PC-9 (cell line): ENCODE data around the gene BCL2L11. TPM values are rescaled to one million over a fixed set of nuclear protein-coding genes. Genes with fewer than 3 reads are reported as not detected.

Experiments used
- BruUV-seq: library from RNA; stranded (reverse); fragments of 400-500 nt; replicated peaks from 2 replicates; lab custom pipeline; 2021; lab: Mats Ljungman, UMichigan
- CTCF ChIA-PET: fragments of 300-600 bp; sonication (Branson Sonifier 250); formaldehyde crosslinking; loops from one replicate; lab custom pipeline; 2022; ENCODE audit warnings: antibody characterized with exemption; lab: Charles Lee
- POLR2A ChIA-PET: fragments of 300-600 bp; sonication (Branson Sonifier 250); formaldehyde crosslinking; loops from one replicate; lab custom pipeline; 2022; ENCODE audit warnings: antibody characterized with exemption; ENCODE audit not compliant: unreplicated experiment; lab: Charles Lee
- DNase-seq, 2 experiments: peaks; one replicate each; pipeline versions ENCODE4 v3.0.0 to v3.0.0-alpha.2; 2015 to 2022; ENCODE audit warnings: mixed read lengths in 1 of 2
- H2AFZ ChIP-seq: fragments of 200-600 bp; sonication (generic); 2 replicates; pipeline ENCODE4 v1.8.1; 2017; ENCODE audit warnings: antibody characterized with exemption
- H3F3A ChIP-seq: fragments of 200-600 bp; sonication (generic); 2 replicates; pipeline ENCODE4 v1.8.1; 2017; ENCODE audit warnings: antibody characterized with exemption, mild to moderate bottlenecking, low read depth; ENCODE audit not compliant: insufficient read depth
- H3K27ac ChIP-seq: fragments of 200-600 bp; sonication (generic); 2 replicates; pipeline ENCODE4 v1.6.1; 2016; ENCODE audit warnings: mixed run types
- H3K27me3 ChIP-seq: fragments of 200-600 bp; sonication (generic); 2 replicates; pipeline ENCODE4 v1.6.1; 2016; ENCODE audit warnings: low read depth, mixed run types; ENCODE audit not compliant: insufficient read depth
- H3K36me3 ChIP-seq: fragments of 200-600 bp; sonication (generic); 2 replicates; pipeline ENCODE4 v1.6.1; 2016; ENCODE audit warnings: low read depth, mixed run types
- H3K4me1 ChIP-seq: fragments of 200-600 bp; sonication (generic); replicated peaks from 2 replicates; pipeline ENCODE4 v1.6.1; 2016; ENCODE audit warnings: mixed run types; ENCODE audit not compliant: insufficient read depth
- H3K4me2 ChIP-seq: fragments of 200-600 bp; sonication (generic); 2 replicates; pipeline ENCODE4 v1.6.1; 2017; ENCODE audit warnings: mixed run types
- H3K4me3 ChIP-seq: fragments of 200-600 bp; sonication (generic); 2 replicates; pipeline ENCODE4 v1.6.1; 2016; ENCODE audit warnings: mixed run types
- H3K79me2 ChIP-seq: fragments of 200-600 bp; sonication (generic); 2 replicates; pipeline ENCODE4 v1.6.1; 2017; ENCODE audit warnings: low read depth, mixed run types
- H3K9me2 ChIP-seq: fragments of 200-600 bp; sonication (generic); 2 replicates; pipeline ENCODE4 v1.8.1; 2017; ENCODE audit warnings: mild to moderate bottlenecking; ENCODE audit not compliant: insufficient read depth
- H3K9me3 ChIP-seq: fragments of 200-600 bp; sonication (generic); 2 replicates; pipeline ENCODE4 v1.8.1; 2016; ENCODE audit warnings: low read depth; ENCODE audit not compliant: insufficient read depth
- H4K20me1 ChIP-seq: fragments of 200-600 bp; sonication (generic); 2 replicates; pipeline ENCODE4 v1.8.1; 2017; ENCODE audit not compliant: insufficient read depth
- EZH2 ChIP-seq: fragments of 200-600 bp; sonication (generic); IDR thresholded peaks from 2 replicates; pipeline ENCODE4 v1.8.0; 2017; ENCODE audit warnings: antibody characterized with exemption, low read depth
- intact Hi-C: fragments of 100-400 bp; cut with micrococcal nuclease; formaldehyde crosslinking; loops from one replicate; pipeline ENCODE4 v1.10.0; 2022; ENCODE audit not compliant: unreplicated experiment
- total RNA-seq: library from RNA; stranded (reverse); gene quantifications from 2 replicates; pipeline ENCODE4 v1.2.3, GENCODE V29; 2021
- TF ChIP-seq, protein P1 (sequence below): fragments of 200-600 bp; sonication (generic); conservative IDR thresholded peaks from 2 replicates; pipeline ENCODE4 v1.6.1; 2017; ENCODE audit warnings: mixed run types, antibody characterized with exemption, mild to moderate bottlenecking, moderate library complexity

BCL2L11 gene
- total RNA-seq, 1 experiment from 2014 or later = 17.0 TPM

- peaks cover under 1% of the 10 kb centered on the region; the same call in 1 of the 2 replicates for H3K4me1 ChIP-seq
- H3F3A ChIP-seq = peaks cover 4% of the 10 kb centered on the region; the same call in 1 of the 2 replicates
- H2AFZ ChIP-seq = no peak overlapping the region
- ChIA-PET POLR2A (no interaction called here), CTCF (no interaction called here)
- DNase-seq = no peak
- intact Hi-C loops = no loop called here
- no peak overlapping the region for H3K4me2 ChIP-seq
- H3K4me3 ChIP-seq = no peak overlapping the region
- BruUV-seq = no TSS peak
- H3K27me3 ChIP-seq = no peaks in the 10 kb centered on the region
- H3K36me3 ChIP-seq = peaks cover 11% of the 10 kb centered on the region; the same call in 1 of the 2 replicates
- no peaks in the 10 kb centered on the region for H3K9me2 ChIP-seq
- no peaks in the 10 kb centered on the region for H3K9me3 ChIP-seq
- peaks cover 10% of the 10 kb centered on the region; the same call in 1 of the 2 replicates for H3K79me2 ChIP-seq
- TF ChIP-seq EZH2 = no peak
- TF ChIP-seq, protein P1, sequence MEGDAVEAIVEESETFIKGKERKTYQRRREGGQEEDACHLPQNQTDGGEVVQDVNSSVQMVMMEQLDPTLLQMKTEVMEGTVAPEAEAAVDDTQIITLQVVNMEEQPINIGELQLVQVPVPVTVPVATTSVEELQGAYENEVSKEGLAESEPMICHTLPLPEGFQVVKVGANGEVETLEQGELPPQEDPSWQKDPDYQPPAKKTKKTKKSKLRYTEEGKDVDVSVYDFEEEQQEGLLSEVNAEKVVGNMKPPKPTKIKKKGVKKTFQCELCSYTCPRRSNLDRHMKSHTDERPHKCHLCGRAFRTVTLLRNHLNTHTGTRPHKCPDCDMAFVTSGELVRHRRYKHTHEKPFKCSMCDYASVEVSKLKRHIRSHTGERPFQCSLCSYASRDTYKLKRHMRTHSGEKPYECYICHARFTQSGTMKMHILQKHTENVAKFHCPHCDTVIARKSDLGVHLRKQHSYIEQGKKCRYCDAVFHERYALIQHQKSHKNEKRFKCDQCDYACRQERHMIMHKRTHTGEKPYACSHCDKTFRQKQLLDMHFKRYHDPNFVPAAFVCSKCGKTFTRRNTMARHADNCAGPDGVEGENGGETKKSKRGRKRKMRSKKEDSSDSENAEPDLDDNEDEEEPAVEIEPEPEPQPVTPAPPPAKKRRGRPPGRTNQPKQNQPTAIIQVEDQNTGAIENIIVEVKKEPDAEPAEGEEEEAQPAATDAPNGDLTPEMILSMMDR = no peak
- no peak overlapping the region for H3K27ac ChIP-seq
- peaks cover 10% of the 10 kb centered on the region for H4K20me1 ChIP-seq
Measured at GRCh38 chr2:111161971-111162370, 41.3 kb downstream of the BCL2L11 start.

GRCh38 chr2:111162718-111163331 is 42.1 kb downstream of the BCL2L11 start:
- TF ChIP-seq, protein P1 = no peak
- no peak for TF ChIP-seq EZH2
- POLR2A ChIA-PET = no interaction called here
- H3F3A ChIP-seq = peaks cover 4% of the 10 kb centered on the region; the same call in 1 of the 2 replicates
- no peak overlapping the region for H3K4me2 ChIP-seq
- no peak overlapping the region for H3K27ac ChIP-seq
- H3K36me3 ChIP-seq = peaks cover 11% of the 10 kb centered on the region; the same call in 1 of the 2 replicates
- no peaks in the 10 kb centered on the region for H3K9me2 ChIP-seq
- no peak overlapping the region for H3K4me3 ChIP-seq
- DNase-seq = no peak
- no peaks in the 10 kb centered on the region for H3K27me3 ChIP-seq
- intact Hi-C loops = no loop called here
- BruUV-seq = no TSS peak
- H3K9me3 ChIP-seq = no peaks in the 10 kb centered on the region
- no peak overlapping the region for H2AFZ ChIP-seq
- CTCF ChIA-PET = no interaction called here
- peaks cover 9% of the 10 kb centered on the region for H3K4me1 ChIP-seq
- H3K79me2 ChIP-seq = peaks cover 6% of the 10 kb centered on the region; the same call in 1 of the 2 replicates
- H4K20me1 ChIP-seq = peaks cover 10% of the 10 kb centered on the region

DNA sequence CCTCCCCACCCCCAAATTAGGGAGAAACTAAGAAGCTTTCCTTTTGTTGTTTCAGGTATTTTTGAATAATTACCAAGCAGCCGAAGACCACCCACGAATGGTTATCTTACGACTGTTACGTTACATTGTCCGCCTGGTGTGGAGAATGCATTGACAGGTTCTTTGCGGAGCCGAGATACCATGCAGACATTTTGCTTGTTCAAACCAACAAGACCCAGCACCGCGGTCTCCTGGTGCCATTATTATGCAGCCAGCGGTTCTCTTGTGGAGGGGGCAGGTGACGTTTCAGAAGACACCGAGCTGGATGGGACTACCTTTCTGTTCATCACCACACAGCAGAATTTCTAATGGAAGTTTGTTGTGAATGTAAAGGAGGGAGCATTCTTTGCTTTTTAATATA is 43.4 kb downstream of the BCL2L11 start:
- CTCF ChIA-PET = no interaction called here
- Histone ChIP-seq H3K9me3 (no peaks in the 10 kb centered on the region), H3F3A (peaks cover 15% of the 10 kb centered on the region), H3K9me2 (no peaks in the 10 kb centered on the region), H3K27me3 (no peaks in the 10 kb centered on the region), H3K79me2 (peaks cover 1% of the 10 kb centered on the region; the same call in 1 of the 2 replicates), H3K4me1 (peaks cover 21% of the 10 kb centered on the region), H3K36me3 (peaks cover 6% of the 10 kb centered on the region; the same call in 1 of the 2 replicates), H3K4me2 (no peak overlapping the region), H2AFZ (no peak overlapping the region), H3K27ac (no peak overlapping the region), H3K4me3 (no peak overlapping the region), H4K20me1 (peaks cover 6% of the 10 kb centered on the region)
- DNase-seq = no peak
- no TSS peak for BruUV-seq
- POLR2A ChIA-PET = no interaction called here
- TF ChIP-seq, protein P1 = no peak
- TF ChIP-seq EZH2 = no peak
- intact Hi-C loops = no loop called here
